ENCODE measurements around the gene TMEM208.

DNA sequence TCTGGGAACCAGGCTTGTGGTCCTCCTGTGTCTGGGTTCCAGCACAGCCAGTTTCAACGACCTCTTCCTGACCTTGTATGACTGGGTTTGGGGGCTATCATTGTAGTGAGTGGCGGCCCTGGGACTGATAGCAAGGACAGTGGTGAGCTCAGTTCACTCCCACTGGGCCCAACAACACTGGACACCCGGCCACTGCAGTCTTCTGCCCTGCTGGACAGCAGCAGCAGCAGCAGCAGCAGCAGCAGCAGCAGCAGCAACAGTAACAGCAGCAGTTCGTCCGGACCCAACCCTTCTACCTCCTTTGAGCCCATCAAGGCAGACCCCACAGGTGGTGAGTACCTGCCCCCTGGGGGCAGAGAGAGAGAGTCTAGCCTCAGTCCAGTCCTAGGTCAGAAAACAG lies 31.3 kb upstream of the TMEM208 start:
- TF ChIP-seq CTCF (IDR thresholded peaks at IDR 0.05) (no peak), POLR2A (IDR thresholded peaks at IDR 0.05) (no peak)

All from right lobe of liver (tissue), 4 donors.